Measurements from ENCODE around the gene PHF19. TPM values are rescaled to one million over a fixed set of nuclear protein-coding genes. Genes with fewer than 3 reads are reported as not detected.

PHF19 gene
- total RNA-seq = 36.1 and 38.3 TPM in 2 replicates

GRCh38 chr9:120876842-120877240, at the start of gene PHF19:
Gene PHF19, minus strand, starts transcription at chr9:120877188. Its CDS starts 2,447 bp downstream, at chr9:120874741.

GRCh38 chr9:120926397-120926928, 49.5 kb upstream of the PHF19 start, which contains the start of gene TRAF1:
Gene TRAF1, minus strand, starts transcription at chr9:120926796. Its CDS starts 721 bp downstream, at chr9:120926075.

GRCh38 chr9:120842685-120843485, 34.1 kb downstream of the PHF19 start, which contains the start of gene PSMD5:
Gene PSMD5, minus strand, starts transcription at chr9:120842922. Its CDS starts 13 bp downstream, at chr9:120842909.

Other genes starting within 250 kb of the PHF19 start
- gene MEGF9, start 162.7 kb downstream of the PHF19 start, total RNA-seq = 12.3 and 25.4 TPM in 2 replicates
- 31.0 and 40.3 TPM in 2 replicates for gene FBXW2, start 83.8 kb downstream of the PHF19 start, total RNA-seq
- gene PSMD5, start 34.3 kb downstream of the PHF19 start, total RNA-seq = 21.5 and 29.2 TPM in 2 replicates
- gene TRAF1, start 49.6 kb upstream of the PHF19 start, total RNA-seq = 11.9 and 56.1 TPM in 2 replicates
- 8.2 and 10.9 TPM in 2 replicates for gene C5, start 173.1 kb upstream of the PHF19 start, total RNA-seq
- gene CNTRL, start 197.8 kb upstream of the PHF19 start, total RNA-seq = 7.4 and 9.1 TPM in 2 replicates